ENCODE results near the gene IDH3A. TPM values are rescaled to one million over a fixed set of nuclear protein-coding genes. Genes with fewer than 3 reads are reported as not detected.
A peak's percentile ranks its signal among the peaks of the same experiment; 100 is the strongest.

IDH3A gene
- total and polyA plus RNA-seq, 7 donors = 154 to 309 (median 209) TPM

- TF ChIP-seq CTCF (IDR thresholded peaks at IDR 0.05) = no peak
- H3K9me3 ChIP-seq = no peaks in the 10 kb centered on the region
- intact Hi-C loops (cut with DNase I) = loop anchor here in 1 of 2 donors (5.0 kb wide), 1 partner anchor 64 kb away; no protein-coding TSS in a partner anchor
- no peak for ATAC-seq
- no peaks in the 10 kb centered on the region for H3K27me3 ChIP-seq (ENCODE audit: insufficient read depth in 3 of 3, low read length in 2 of 3)
- 54 to 67% (median 58%) methylated on average over 6 of the region's 6 CpGs for WGBS, 3 donors
- H3K27ac ChIP-seq = no peak overlapping the region
- DNase-seq = no peak
- no peak overlapping the region for H3K4me3 ChIP-seq
- H3K36me3 ChIP-seq (ENCODE audit: insufficient read depth in 1 of 2, low read depth in 1 of 2) = peaks cover 0 to 7% of the 10 kb centered on the region in 2 donors
- no peaks in the 10 kb centered on the region for H3K4me1 ChIP-seq
Observed at GRCh38 chr15:78178064-78178463, 28.9 kb downstream of the IDH3A start.

- WGBS, 3 donors = 90 to 91% (median 90%) methylated on average over 12 of the region's 12 CpGs
- DNase-seq (peak in 1 of 2 donors; percentile 46), ATAC-seq (no peak)
- intact Hi-C loops (cut with DNase I) = loop anchor here in 1 of 2 donors (5.0 kb wide), 1 partner anchor 63 kb away; no protein-coding TSS in a partner anchor
- Histone ChIP-seq H3K4me3 (no peak overlapping the region), H3K27ac (no peak overlapping the region), H3K9me3 (no peaks in the 10 kb centered on the region), H3K4me1 (no peaks in the 10 kb centered on the region), H3K27me3 (ENCODE audit: insufficient read depth in 3 of 3, low read length in 2 of 3) (no peaks in the 10 kb centered on the region), H3K36me3 (ENCODE audit: insufficient read depth in 1 of 2, low read depth in 1 of 2) (no peaks in the 10 kb centered on the region)
- no peak for TF ChIP-seq CTCF (IDR thresholded peaks at IDR 0.05)
Observed at GRCh38 chr15:78179286-78179840, 30.2 kb downstream of the IDH3A start.

GRCh38 chr15:78179906-78180305, 30.7 kb downstream of the IDH3A start:
- ATAC-seq (no peak), DNase-seq (no peak)
- TF ChIP-seq CTCF (IDR thresholded peaks at IDR 0.05) = no peak
- H3K27ac ChIP-seq = no peak overlapping the region
- no peaks in the 10 kb centered on the region for H3K4me1 ChIP-seq
- H3K4me3 ChIP-seq = no peak overlapping the region
- intact Hi-C loops (cut with DNase I) = loop anchor here in 1 of 2 donors (5.0 kb wide), 1 partner anchor 62 kb away; no protein-coding TSS in a partner anchor
- no peaks in the 10 kb centered on the region for H3K36me3 ChIP-seq (ENCODE audit: insufficient read depth in 1 of 2, low read depth in 1 of 2)
- H3K27me3 ChIP-seq (ENCODE audit: insufficient read depth in 3 of 3, low read length in 2 of 3) = no peaks in the 10 kb centered on the region
- 88 to 94% (median 89%) methylated on average over 5 of the region's 5 CpGs for WGBS, 3 donors
- H3K9me3 ChIP-seq = no peaks in the 10 kb centered on the region

GRCh38 chr15:78182336-78182700, 33.2 kb downstream of the IDH3A start:
- ATAC-seq (no peak), DNase-seq (no peak)
- H3K36me3 ChIP-seq (ENCODE audit: insufficient read depth in 1 of 2, low read depth in 1 of 2) = no peaks in the 10 kb centered on the region
- intact Hi-C loops (cut with DNase I) = no loop called here
- no peaks in the 10 kb centered on the region for H3K9me3 ChIP-seq
- TF ChIP-seq CTCF (IDR thresholded peaks at IDR 0.05) = no peak
- 90 to 93% (median 92%) methylated on average over 5 of the region's 5 CpGs for WGBS, 3 donors
- H3K27ac ChIP-seq = no peak overlapping the region
- H3K4me3 ChIP-seq = no peak overlapping the region
- H3K4me1 ChIP-seq = no peaks in the 10 kb centered on the region
- H3K27me3 ChIP-seq (ENCODE audit: insufficient read depth in 3 of 3, low read length in 2 of 3) = no peaks in the 10 kb centered on the region

- no peaks in the 10 kb centered on the region for H3K36me3 ChIP-seq (ENCODE audit: insufficient read depth in 1 of 2, low read depth in 1 of 2)
- no peak for TF ChIP-seq CTCF (IDR thresholded peaks at IDR 0.05)
- 93 to 95% (median 95%) methylated on average over 4 of the region's 4 CpGs for WGBS, 3 donors
- H3K27ac ChIP-seq = no peak overlapping the region
- ATAC-seq = no peak
- no peak for DNase-seq
- no peaks in the 10 kb centered on the region for H3K4me1 ChIP-seq
- no peaks in the 10 kb centered on the region for H3K9me3 ChIP-seq
- no peak overlapping the region for H3K4me3 ChIP-seq
- intact Hi-C loops (cut with DNase I) = no loop called here
- no peaks in the 10 kb centered on the region for H3K27me3 ChIP-seq (ENCODE audit: insufficient read depth in 3 of 3, low read length in 2 of 3)
Observed at GRCh38 chr15:78182821-78183220, 33.7 kb downstream of the IDH3A start.

Data from psoas muscle (tissue), 8 donors.